OCI-LY3 (cell line): ENCODE results near the gene FFAR3.

Source experiments
- H2AFZ ChIP-seq: fragments of 200-600, 300-600 bp; shearing (Covaris generic); 2 replicates; pipeline ENCODE4 v1.6.0; 2014; ENCODE audit warnings: antibody characterized with exemption, low read depth, low read length
- H3K27ac ChIP-seq: fragments of 200-600, 300-600 bp; sonication (generic); 2 replicates; pipeline ENCODE4 v1.5.1; 2014; ENCODE audit warnings: mild to moderate bottlenecking, low read length, moderate library complexity, mixed read lengths
- H3K27me3 ChIP-seq: fragments of 200-600, 300-600 bp; sonication (generic); 2 replicates; pipeline ENCODE4 v1.6.1; 2014; ENCODE audit warnings: low read depth, low read length, mixed read lengths
- H3K36me3 ChIP-seq: fragments of 200-600, 300-600 bp; sonication (generic); replicated peaks from 2 replicates; pipeline ENCODE3; 2014; ENCODE audit warnings: low read depth, low read length, mixed read lengths
- H3K4me1 ChIP-seq: fragments of 300-600, 200-600 bp; sonication (generic); 2 replicates; pipeline ENCODE4 v1.6.1; 2014; ENCODE audit warnings: low read length, mixed read lengths
- H3K4me2 ChIP-seq: fragments of 200-600, 300-600 bp; sonication (generic); 2 replicates; pipeline ENCODE4 v1.6.1; 2014; ENCODE audit warnings: low read length, mixed read lengths
- H3K4me3 ChIP-seq: fragments of 300-600, 200-600 bp; sonication (generic); 2 replicates; pipeline ENCODE4 v1.5.1; 2014; ENCODE audit warnings: antibody characterized with exemption, mild to moderate bottlenecking, low read length, moderate library complexity
- H3K79me2 ChIP-seq: fragments of 300-600, 200-600 bp; shearing (Covaris generic); 2 replicates; pipeline ENCODE4 v1.6.1; 2014; ENCODE audit warnings: mild to moderate bottlenecking, low read length, mixed read lengths
- H3K9ac ChIP-seq: fragments of 300-600, 200-600 bp; shearing (Covaris generic); 2 replicates; pipeline ENCODE4 v1.6.0; 2014; ENCODE audit warnings: mild to moderate bottlenecking, low read length, moderate library complexity
- H3K9me3 ChIP-seq: fragments of 200-600, 300-600 bp; shearing (Covaris generic); 2 replicates; pipeline ENCODE4 v1.6.1; 2014; ENCODE audit warnings: low read length, mixed read lengths; ENCODE audit not compliant: insufficient read depth
- H4K20me1 ChIP-seq: fragments of 200-600, 300-600 bp; sonication (generic); 2 replicates; pipeline ENCODE4 v1.6.1; 2016; ENCODE audit warnings: low read length, mixed read lengths; ENCODE audit not compliant: insufficient read depth
- EZH2phosphoT487 ChIP-seq: fragments of 200-600 bp; shearing (Covaris generic); IDR thresholded peaks from 2 replicates; pipeline ENCODE4 v1.6.1; 2018; ENCODE audit warnings: antibody characterized with exemption, mixed run types, low read depth
- TF ChIP-seq, protein P1 (sequence below): fragments of 200-600, 300-600 bp; sonication (generic); IDR thresholded peaks from 2 replicates; pipeline ENCODE4 v1.5.1; 2014; ENCODE audit warnings: antibody characterized with exemption, low read length, low read depth

Gene FFAR3

DNA sequence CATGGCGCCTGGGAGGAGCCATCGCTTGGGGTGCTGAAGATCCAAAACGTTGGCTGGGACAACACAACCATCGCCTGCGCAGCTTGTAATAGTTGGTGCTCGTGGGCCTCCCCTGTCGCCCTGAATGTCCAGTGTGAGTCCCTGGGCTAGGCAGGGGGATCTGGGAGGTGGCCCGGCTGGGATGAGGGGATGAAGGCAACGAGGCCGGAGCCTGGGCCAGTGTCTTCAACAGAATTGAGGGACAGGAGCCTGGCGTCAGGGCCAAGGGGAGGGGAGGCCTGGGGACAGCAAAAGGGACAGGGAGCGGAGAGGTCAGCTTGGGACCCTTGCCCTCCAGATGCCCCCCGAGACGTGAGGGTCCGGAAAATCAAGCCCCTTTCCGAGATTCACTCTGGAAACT is 17.3 kb upstream of the FFAR3 start:
- H3K27me3 ChIP-seq = no peaks in the 10 kb centered on the region
- H2AFZ ChIP-seq = no peak overlapping the region
- H3K4me3 ChIP-seq = no peak overlapping the region
- H3K36me3 ChIP-seq = peaks cover 76% of the 10 kb centered on the region
- H3K79me2 ChIP-seq = peaks cover 11% of the 10 kb centered on the region
- H3K4me1 ChIP-seq = peaks cover 26% of the 10 kb centered on the region
- no peak overlapping the region for H3K4me2 ChIP-seq
- TF ChIP-seq, protein P1, sequence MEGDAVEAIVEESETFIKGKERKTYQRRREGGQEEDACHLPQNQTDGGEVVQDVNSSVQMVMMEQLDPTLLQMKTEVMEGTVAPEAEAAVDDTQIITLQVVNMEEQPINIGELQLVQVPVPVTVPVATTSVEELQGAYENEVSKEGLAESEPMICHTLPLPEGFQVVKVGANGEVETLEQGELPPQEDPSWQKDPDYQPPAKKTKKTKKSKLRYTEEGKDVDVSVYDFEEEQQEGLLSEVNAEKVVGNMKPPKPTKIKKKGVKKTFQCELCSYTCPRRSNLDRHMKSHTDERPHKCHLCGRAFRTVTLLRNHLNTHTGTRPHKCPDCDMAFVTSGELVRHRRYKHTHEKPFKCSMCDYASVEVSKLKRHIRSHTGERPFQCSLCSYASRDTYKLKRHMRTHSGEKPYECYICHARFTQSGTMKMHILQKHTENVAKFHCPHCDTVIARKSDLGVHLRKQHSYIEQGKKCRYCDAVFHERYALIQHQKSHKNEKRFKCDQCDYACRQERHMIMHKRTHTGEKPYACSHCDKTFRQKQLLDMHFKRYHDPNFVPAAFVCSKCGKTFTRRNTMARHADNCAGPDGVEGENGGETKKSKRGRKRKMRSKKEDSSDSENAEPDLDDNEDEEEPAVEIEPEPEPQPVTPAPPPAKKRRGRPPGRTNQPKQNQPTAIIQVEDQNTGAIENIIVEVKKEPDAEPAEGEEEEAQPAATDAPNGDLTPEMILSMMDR = no peak
- TF ChIP-seq EZH2phosphoT487 = no peak
- H3K27ac ChIP-seq = no peak overlapping the region
- H3K9me3 ChIP-seq = no peaks in the 10 kb centered on the region
- H3K9ac ChIP-seq = no peak overlapping the region
- 0 out of 2 replicates have a peak, but pooled peaks cover under 1% of the 10 kb centered on the region for H4K20me1 ChIP-seq

DNA sequence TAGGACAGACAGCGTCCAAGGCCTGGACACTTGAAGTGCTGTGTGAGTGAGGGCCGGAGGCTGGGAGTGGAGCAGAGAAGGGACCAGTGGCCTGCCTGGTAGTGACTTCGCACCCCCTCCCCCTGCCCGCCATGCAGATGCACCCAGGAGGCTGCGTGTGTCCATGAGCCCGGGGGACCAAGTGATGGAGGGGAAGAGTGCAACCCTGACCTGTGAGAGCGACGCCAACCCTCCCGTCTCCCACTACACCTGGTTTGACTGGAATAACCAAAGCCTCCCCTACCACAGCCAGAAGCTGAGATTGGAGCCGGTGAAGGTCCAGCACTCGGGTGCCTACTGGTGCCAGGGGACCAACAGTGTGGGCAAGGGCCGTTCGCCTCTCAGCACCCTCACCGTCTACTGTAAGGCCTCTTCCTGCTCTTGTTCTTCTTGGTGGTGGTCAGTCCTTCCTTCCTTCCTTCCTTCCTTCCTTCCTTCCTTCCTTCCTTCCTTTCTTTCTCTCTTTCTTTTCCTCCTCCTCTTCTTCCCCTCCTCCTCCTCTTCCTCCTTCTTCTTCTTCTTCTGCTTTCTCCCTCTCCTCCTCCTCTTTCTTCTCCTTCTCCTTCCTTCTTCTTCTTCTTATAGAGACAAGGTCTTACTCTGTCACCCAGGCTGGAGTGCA is 16.6 kb upstream of the FFAR3 start:
- TF ChIP-seq, protein P1 = no peak
- Histone ChIP-seq H3K27ac (no peak overlapping the region), H4K20me1 (no peaks in the 10 kb centered on the region), H2AFZ (no peak overlapping the region), H3K9me3 (no peaks in the 10 kb centered on the region), H3K79me2 (peaks cover 7% of the 10 kb centered on the region; the same call in 1 of the 2 replicates), H3K36me3 (peaks cover 72% of the 10 kb centered on the region), H3K27me3 (no peaks in the 10 kb centered on the region), H3K9ac (no peak overlapping the region), H3K4me1 (peaks cover 26% of the 10 kb centered on the region), H3K4me2 (no peak overlapping the region), H3K4me3 (no peak overlapping the region)

DNA sequence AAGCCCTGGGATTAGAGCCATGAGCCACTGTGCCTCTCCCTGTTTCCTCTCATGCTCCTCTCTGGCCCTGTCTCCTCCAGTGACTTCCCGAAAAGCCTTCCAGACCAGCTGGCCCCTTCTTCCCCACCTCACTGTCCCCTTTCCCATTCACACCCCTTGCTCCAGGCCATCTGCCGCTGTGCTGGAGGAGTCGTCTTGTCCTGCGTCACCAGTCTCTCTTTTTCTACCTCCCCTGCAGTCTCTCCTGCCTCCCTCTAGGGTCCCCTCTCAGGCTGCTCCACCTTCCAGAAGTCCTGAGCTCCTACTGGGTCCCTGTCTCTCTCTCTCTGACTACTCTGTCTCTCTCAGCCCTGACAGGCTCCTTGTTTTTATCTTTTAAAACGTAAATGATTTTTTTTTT is 15.8 kb upstream of the FFAR3 start:
- H3K4me2 ChIP-seq = no peak overlapping the region
- TF ChIP-seq, protein P1 = no peak
- TF ChIP-seq EZH2phosphoT487 = no peak
- H3K27ac ChIP-seq = no peak overlapping the region

DNA sequence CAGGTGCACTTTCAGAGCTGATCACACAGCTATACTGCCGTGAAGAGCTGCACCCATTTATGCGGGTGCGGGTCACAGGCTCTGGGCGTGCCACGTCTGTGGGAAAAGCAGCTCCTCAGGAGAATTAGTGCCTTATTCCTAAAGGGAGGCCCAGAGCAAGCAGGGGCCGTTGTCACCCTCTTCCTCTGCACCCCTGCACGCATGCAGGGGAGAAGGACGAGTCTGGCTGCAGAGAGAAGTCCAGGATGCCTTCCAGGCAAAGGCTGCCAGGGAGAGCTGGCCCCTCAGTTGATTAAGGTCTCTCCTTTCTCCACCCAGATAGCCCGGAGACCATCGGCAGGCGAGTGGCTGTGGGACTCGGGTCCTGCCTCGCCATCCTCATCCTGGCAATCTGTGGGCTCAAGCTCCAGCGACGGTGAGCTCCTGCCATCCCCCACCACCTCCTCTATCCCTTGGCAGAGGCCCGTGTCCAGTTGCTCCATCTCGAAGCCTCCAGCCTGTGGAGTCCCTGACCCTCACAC is 13.7 kb upstream of the FFAR3 start:
- Histone ChIP-seq H2AFZ (no peak overlapping the region), H3K9ac (no peak overlapping the region), H3K4me3 (no peak overlapping the region), H3K9me3 (no peaks in the 10 kb centered on the region), H3K79me2 (no peaks in the 10 kb centered on the region), H3K27ac (no peak overlapping the region), H4K20me1 (no peaks in the 10 kb centered on the region), H3K4me1 (peaks cover 42% of the 10 kb centered on the region), H3K36me3 (peaks cover 76% of the 10 kb centered on the region), H3K4me2 (no peak overlapping the region), H3K27me3 (no peaks in the 10 kb centered on the region)
- TF ChIP-seq, protein P1 = no peak
- TF ChIP-seq EZH2phosphoT487 = no peak

More for the DNA sequence above, 15.8 kb upstream of the FFAR3 start:
- no peak overlapping the region for H3K4me3 ChIP-seq
- H3K9me3 ChIP-seq = no peaks in the 10 kb centered on the region
- no peak overlapping the region for H3K9ac ChIP-seq
- no peaks in the 10 kb centered on the region for H4K20me1 ChIP-seq
- H3K36me3 ChIP-seq = peaks cover 72% of the 10 kb centered on the region
- H3K79me2 ChIP-seq = peaks cover 7% of the 10 kb centered on the region; the same call in 1 of the 2 replicates
- H3K27me3 ChIP-seq = no peaks in the 10 kb centered on the region
- peaks cover 26% of the 10 kb centered on the region for H3K4me1 ChIP-seq
- H2AFZ ChIP-seq = no peak overlapping the region
